DND-41 (cell line): ENCODE data around the gene COL23A1.

ENCODE experiments used
- ATAC-seq: fragments of 200-7000 bp; cut with Tn5 transposase; 3 replicates; pipeline ENCODE4 v1.9.1; 2021; ENCODE audit warnings: low read depth; ENCODE audit not compliant: insufficient read depth
- DNase-seq: peaks from one replicate; pipeline ENCODE4 v3.0.0-alpha.2; 2020
- H2AFZ ChIP-seq: 2 replicates; pipeline ENCODE4 v1.6.0; 2012; ENCODE audit warnings: low read depth, low read length
- H3K27ac ChIP-seq: 2 replicates; pipeline ENCODE4 v1.5.1; 2012; ENCODE audit warnings: low read length, inconsistent platforms
- H3K27me3 ChIP-seq: fragments of 200-600 bp; sonication (generic); 2 replicates; pipeline ENCODE4 v1.6.0; 2012; ENCODE audit warnings: low read length, mild to moderate bottlenecking, inconsistent platforms; ENCODE audit not compliant: insufficient read depth, poor library complexity
- H3K36me3 ChIP-seq: 2 replicates; pipeline ENCODE4 v1.5.1; 2012; ENCODE audit warnings: low read length, inconsistent platforms; ENCODE audit not compliant: insufficient read depth
- H3K4me1 ChIP-seq: 2 replicates; pipeline ENCODE4 v1.5.1; 2012; ENCODE audit warnings: mild to moderate bottlenecking, low read length; ENCODE audit not compliant: insufficient read depth
- H3K4me2 ChIP-seq: 2 replicates; pipeline ENCODE4 v1.6.0; 2012; ENCODE audit warnings: mild to moderate bottlenecking, moderate library complexity, low read length, inconsistent platforms; ENCODE audit not compliant: insufficient read depth
- H3K4me3 ChIP-seq, 2 experiments: fragments of 200-600 bp in 1 of 2; shearing (Covaris generic) in 1 of 2; 2 replicates each; pipeline ENCODE4 v1.5.1; 2012 to 2016; ENCODE audit warnings: inconsistent platforms in 2 of 2, low read length in 2 of 2, mild to moderate bottlenecking in 2 of 2, low read depth in 1 of 2, moderate library complexity in 1 of 2
- H3K79me2 ChIP-seq: 2 replicates; pipeline ENCODE4 v1.6.0; 2012; ENCODE audit warnings: low read length, inconsistent platforms; ENCODE audit not compliant: insufficient read depth
- H3K9ac ChIP-seq: 2 replicates; pipeline ENCODE4 v1.6.0; 2012; ENCODE audit warnings: low read depth, mild to moderate bottlenecking, inconsistent platforms, low read length, moderate library complexity
- H3K9me3 ChIP-seq: 2 replicates; pipeline ENCODE4 v1.5.1; 2012; ENCODE audit warnings: low read length, moderate library complexity, mild to moderate bottlenecking, inconsistent platforms; ENCODE audit not compliant: insufficient read depth, severe bottlenecking
- H4K20me1 ChIP-seq: 2 replicates; pipeline ENCODE4 v1.6.0; 2012; ENCODE audit warnings: low read length; ENCODE audit not compliant: insufficient read depth
- CTCF ChIP-seq: IDR thresholded peaks from 2 replicates; pipeline ENCODE4 v1.5.1; 2012; ENCODE audit warnings: borderline replicate concordance, low read length, moderate library complexity, mild to moderate bottlenecking; ENCODE audit not compliant: poor library complexity, severe bottlenecking; ENCODE audit errors: extremely low read depth
- EZH2 ChIP-seq: IDR thresholded peaks from 3 replicates; pipeline ENCODE4 v1.6.1; 2012; ENCODE audit warnings: borderline replicate concordance, low read depth, mild to moderate bottlenecking, moderate library complexity, low read length, inconsistent platforms; ENCODE audit not compliant: severe bottlenecking

Gene COL23A1

GRCh38 chr5:178454821-178455479, 135.2 kb downstream of the COL23A1 start:
- H3K79me2 ChIP-seq: no peaks in the 10 kb centered on the region
- no peaks in the 10 kb centered on the region for H3K9me3 ChIP-seq
- H3K9ac ChIP-seq: no peak overlapping the region
- no peak for ATAC-seq
- TF ChIP-seq EZH2: no peak
- no peak for TF ChIP-seq CTCF
- no peaks in the 10 kb centered on the region for H4K20me1 ChIP-seq
- H3K4me3 ChIP-seq: no peak overlapping the region
- DNase-seq: no peak
- no peaks in the 10 kb centered on the region for H3K36me3 ChIP-seq
- H3K4me1 ChIP-seq: peaks cover 13% of the 10 kb centered on the region
- no peak overlapping the region for H2AFZ ChIP-seq
- H3K27me3 ChIP-seq: no peaks in the 10 kb centered on the region
- H3K27ac ChIP-seq: no peak overlapping the region
- no peak overlapping the region for H3K4me2 ChIP-seq

- Histone ChIP-seq H3K4me1 (peaks cover 13% of the 10 kb centered on the region), H3K9ac (no peak overlapping the region), H3K9me3 (no peaks in the 10 kb centered on the region), H3K36me3 (no peaks in the 10 kb centered on the region), H3K27me3 (no peaks in the 10 kb centered on the region), H3K4me3 (no peak overlapping the region), H3K4me2 (no peak overlapping the region), H2AFZ (no peak overlapping the region), H4K20me1 (no peaks in the 10 kb centered on the region), H3K27ac (no peak overlapping the region), H3K79me2 (no peaks in the 10 kb centered on the region)
- DNase-seq (peak; percentile 35), ATAC-seq (peak; percentile 57; the same call in 1 of the 3 replicates)
- TF ChIP-seq EZH2 (no peak), CTCF (no peak)
Measured at GRCh38 chr5:178454303-178454702, 135.9 kb downstream of the COL23A1 start.

DNA sequence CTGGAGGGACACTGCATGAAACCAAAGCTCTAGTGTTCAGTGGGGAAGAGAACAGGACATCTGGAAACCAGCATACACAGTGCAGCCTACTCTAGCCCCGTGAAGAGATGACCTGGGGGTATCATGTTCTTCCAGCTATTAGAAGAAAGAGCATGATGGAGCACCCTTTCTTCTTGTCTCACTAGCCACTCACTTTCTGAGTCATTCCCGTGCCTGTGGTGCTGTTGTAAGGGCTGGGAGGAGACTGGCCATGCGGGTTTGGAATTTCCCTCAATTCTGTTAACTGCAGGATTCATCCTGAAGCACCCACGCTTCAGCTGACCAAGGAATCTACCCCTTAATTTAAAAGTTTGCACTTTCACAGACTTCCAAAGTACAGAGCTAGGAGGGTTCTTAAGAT, 137.0 kb downstream of the COL23A1 start:
- Histone ChIP-seq H3K9ac (no peak overlapping the region), H3K4me3 (no peak overlapping the region), H3K4me1 (peaks cover 2% of the 10 kb centered on the region), H3K4me2 (no peak overlapping the region), H3K79me2 (no peaks in the 10 kb centered on the region), H2AFZ (no peak overlapping the region), H3K27me3 (no peaks in the 10 kb centered on the region), H3K36me3 (no peaks in the 10 kb centered on the region), H4K20me1 (no peaks in the 10 kb centered on the region), H3K9me3 (no peaks in the 10 kb centered on the region), H3K27ac (no peak overlapping the region)
- DNase-seq: no peak
- no peak for TF ChIP-seq EZH2
- ATAC-seq: no peak

GRCh38 chr5:178450121-178451028, 139.8 kb downstream of the COL23A1 start:
- H3K4me1 ChIP-seq: no peaks in the 10 kb centered on the region
- DNase-seq: no peak
- no peak overlapping the region for H3K27ac ChIP-seq
- no peaks in the 10 kb centered on the region for H4K20me1 ChIP-seq
- no peaks in the 10 kb centered on the region for H3K79me2 ChIP-seq
- no peaks in the 10 kb centered on the region for H3K9me3 ChIP-seq
- ATAC-seq: no peak
- no peak for TF ChIP-seq CTCF
- TF ChIP-seq EZH2: no peak
- no peaks in the 10 kb centered on the region for H3K36me3 ChIP-seq
- H3K9ac ChIP-seq: no peak overlapping the region
- no peaks in the 10 kb centered on the region for H3K27me3 ChIP-seq
- no peak overlapping the region for H3K4me2 ChIP-seq
- H3K4me3 ChIP-seq: no peak overlapping the region
- H2AFZ ChIP-seq: no peak overlapping the region
